WTC11 (cell line): ENCODE results near the gene BCL11A. TPM values are rescaled to one million over a fixed set of nuclear protein-coding genes. Genes with fewer than 3 reads are reported as not detected.

ENCODE experiments used
- ATAC-seq: fragments of 200-7000 bp; cut with Tn5 transposase; 2 replicates; pipeline ENCODE4 v1.10.0; 2021; ENCODE audit warnings: mild to moderate bottlenecking, moderate library complexity
- CTCF ChIA-PET: fragments of 300-600 bp; sonication (Branson Sonifier 250); formaldehyde crosslinking; loops from one replicate; lab custom pipeline; 2021; ENCODE audit warnings: antibody characterized with exemption; lab: Charles Lee
- POLR2A ChIA-PET: fragments of 350-600 bp; sonication (Branson Sonifier 250); formaldehyde crosslinking; loops from one replicate; lab custom pipeline; 2021; ENCODE audit warnings: antibody characterized with exemption; lab: Charles Lee
- DNase-seq: peaks from one replicate; pipeline ENCODE4 v3.0.0; 2021; ENCODE audit warnings: low spot score
- H3K27ac Mint-ChIP-seq: 2 replicates; pipeline ENCODE4 v1.8.0; 2021; ENCODE audit warnings: mixed read lengths
- H3K27me3 Mint-ChIP-seq: 2 replicates; pipeline ENCODE4 v1.8.0; 2021; ENCODE audit warnings: low read depth, mild to moderate bottlenecking, moderate library complexity, mixed read lengths
- H3K36me3 Mint-ChIP-seq: 2 replicates; pipeline ENCODE4 v1.8.0; 2021; ENCODE audit warnings: mixed read lengths
- H3K4me1 Mint-ChIP-seq: 2 replicates; pipeline ENCODE4 v1.8.0; 2022; ENCODE audit warnings: mixed read lengths
- H3K4me3 Mint-ChIP-seq: 2 replicates; pipeline ENCODE4 v1.8.0; 2021; ENCODE audit warnings: mild to moderate bottlenecking, moderate library complexity, mixed read lengths
- H3K9me3 Mint-ChIP-seq: 2 replicates; pipeline ENCODE4 v1.8.0; 2021; ENCODE audit warnings: mixed read lengths
- ATF1 ChIP-seq: sonication (generic); formaldehyde crosslinking; IDR thresholded peaks from 2 replicates; pipeline ENCODE4 v1.8.1; 2023; ENCODE audit warnings: mild to moderate bottlenecking, moderate library complexity, missing genetic modification reagents
- CBFB ChIP-seq: sonication (generic); formaldehyde crosslinking; IDR thresholded peaks from 2 replicates; pipeline ENCODE4 v1.8.1; 2022; ENCODE audit warnings: mild to moderate bottlenecking, low read depth, missing genetic modification reagents
- CREM ChIP-seq: sonication (generic); formaldehyde crosslinking; IDR thresholded peaks from 2 replicates; pipeline ENCODE4 v1.8.1; 2022; ENCODE audit warnings: mild to moderate bottlenecking, missing genetic modification reagents, moderate library complexity
- E2F4 ChIP-seq: sonication (generic); formaldehyde crosslinking; IDR thresholded peaks from 2 replicates; pipeline ENCODE4 v1.8.1; 2022; ENCODE audit warnings: low read depth, mild to moderate bottlenecking, moderate library complexity, missing genetic modification reagents, borderline replicate concordance
- ESRRA ChIP-seq: sonication (generic); formaldehyde crosslinking; IDR thresholded peaks from 2 replicates; pipeline ENCODE4 v1.8.1; 2022; ENCODE audit warnings: mild to moderate bottlenecking, missing genetic modification reagents, borderline replicate concordance
- GABPB1 ChIP-seq: sonication (generic); formaldehyde crosslinking; IDR thresholded peaks from 2 replicates; pipeline ENCODE4 v1.8.1; 2023; ENCODE audit warnings: mild to moderate bottlenecking, missing genetic modification reagents
- HMGA2 ChIP-seq: fragments of 250-450 bp; sonication (Bioruptor Pico); IDR thresholded peaks from 2 replicates; pipeline ENCODE4 v1.4.0; 2021; ENCODE audit warnings: mild to moderate bottlenecking, moderate library complexity
- MLX ChIP-seq: sonication (generic); formaldehyde crosslinking; IDR thresholded peaks from 2 replicates; pipeline ENCODE4 v1.8.1; 2023; ENCODE audit warnings: mild to moderate bottlenecking, missing genetic modification reagents, moderate library complexity
- NFYB ChIP-seq: sonication (generic); formaldehyde crosslinking; conservative IDR thresholded peaks from 2 replicates; pipeline ENCODE4 v1.8.0; 2022; ENCODE audit warnings: low read depth, missing genetic modification reagents
- NR1H2 ChIP-seq: sonication (generic); formaldehyde crosslinking; IDR thresholded peaks from 2 replicates; pipeline ENCODE4 v1.9.0; 2021; ENCODE audit warnings: mild to moderate bottlenecking, moderate library complexity, missing genetic modification reagents
- PRDM15 ChIP-seq: sonication (generic); formaldehyde crosslinking; IDR thresholded peaks from 2 replicates; pipeline ENCODE4 v1.8.0; 2022; ENCODE audit warnings: missing genetic modification reagents
- RORB ChIP-seq: fragments of 250-450 bp; sonication (Bioruptor Pico); IDR thresholded peaks from 2 replicates; pipeline ENCODE4 v1.9.0; 2021; ENCODE audit warnings: mild to moderate bottlenecking
- USF1 ChIP-seq: sonication (generic); formaldehyde crosslinking; IDR thresholded peaks from 2 replicates; pipeline ENCODE4 v1.8.0; 2022; ENCODE audit warnings: mild to moderate bottlenecking, missing genetic modification reagents
- USF2 ChIP-seq: sonication (generic); formaldehyde crosslinking; IDR thresholded peaks from 2 replicates; pipeline ENCODE4 v1.8.1; 2023; ENCODE audit warnings: mild to moderate bottlenecking, missing genetic modification reagents, moderate library complexity
- ZMAT4 ChIP-seq: fragments of 250-450 bp; sonication (Bioruptor Pico); IDR thresholded peaks from 2 replicates; pipeline ENCODE4 v1.9.0; 2021; ENCODE audit warnings: mild to moderate bottlenecking
- ZNF425 ChIP-seq: fragments of 250-450 bp; sonication (Bioruptor Pico); conservative IDR thresholded peaks from 2 replicates; pipeline ENCODE4 v1.9.0; 2021; ENCODE audit warnings: mild to moderate bottlenecking
- total RNA-seq: library from RNA; stranded (reverse); gene quantifications from 3 replicates; pipeline ENCODE4 v1.2.3, GENCODE V29; 2021
- TF ChIP-seq, protein P1 (sequence below): sonication (generic); formaldehyde crosslinking; conservative IDR thresholded peaks from 2 replicates; pipeline ENCODE4 v1.8.1; 2022; ENCODE audit warnings: mild to moderate bottlenecking, missing genetic modification reagents
- TF ChIP-seq, protein P2 (sequence below): sonication (generic); formaldehyde crosslinking; IDR thresholded peaks from 2 replicates; pipeline ENCODE4 v1.8.1; 2023; ENCODE audit warnings: mild to moderate bottlenecking, missing genetic modification reagents
- TF ChIP-seq, protein P3 (sequence below): sonication (generic); formaldehyde crosslinking; IDR thresholded peaks from 2 replicates; pipeline ENCODE4 v1.8.1; 2022; ENCODE audit warnings: low read depth, missing genetic modification reagents, borderline replicate concordance

The BCL11A gene
- total RNA-seq, 1 experiment from 2014 or later: 53.2 TPM

DNA sequence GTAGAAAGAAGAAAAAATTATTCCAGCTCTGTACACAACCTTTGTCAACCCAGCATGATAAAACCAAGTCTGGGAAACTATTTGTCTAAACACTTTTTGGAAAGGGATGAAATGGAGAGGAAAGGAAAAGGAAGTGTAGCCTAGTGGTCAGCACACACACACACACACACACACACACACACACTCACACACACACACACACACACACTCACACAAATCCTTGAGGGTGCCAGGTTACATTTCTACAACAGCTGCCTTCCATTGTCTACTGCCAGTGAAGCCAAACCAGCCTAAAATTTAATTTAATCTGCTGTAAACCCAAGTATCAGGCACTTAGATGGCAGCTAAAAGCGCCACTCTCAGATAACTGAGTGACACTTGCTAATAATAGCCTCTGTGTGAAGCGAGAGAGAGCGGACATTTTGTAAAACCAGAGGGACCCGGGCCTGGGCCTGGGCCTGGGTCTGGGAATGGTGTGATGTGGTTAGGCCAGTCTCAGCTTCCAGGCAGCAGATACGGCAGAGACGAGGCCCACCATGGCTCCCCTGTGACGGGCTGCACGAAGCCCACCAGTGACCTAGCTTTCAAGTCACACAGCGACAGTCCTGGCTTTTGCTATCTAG is 32.4 kb downstream of the BCL11A start:
- Mint-ChIP-seq H3K27me3 (no peaks in the 10 kb centered on the region), H3K4me3 (peak overlapping the region; percentile 45), H3K9me3 (no peaks in the 10 kb centered on the region), H3K36me3 (peaks cover 12% of the 10 kb centered on the region), H3K4me1 (peaks cover 96% of the 10 kb centered on the region), H3K27ac (peak overlapping the region; percentile 92)
- ATAC-seq (peak; percentile 46), DNase-seq (no peak)
- no peak for TF ChIP-seq NR1H2 (CRISPR knock-in tag)
- TF ChIP-seq, protein P1, sequence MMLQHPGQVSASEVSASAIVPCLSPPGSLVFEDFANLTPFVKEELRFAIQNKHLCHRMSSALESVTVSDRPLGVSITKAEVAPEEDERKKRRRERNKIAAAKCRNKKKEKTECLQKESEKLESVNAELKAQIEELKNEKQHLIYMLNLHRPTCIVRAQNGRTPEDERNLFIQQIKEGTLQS (CRISPR knock-in tag): no peak
- TF ChIP-seq CREM (CRISPR knock-in tag): no peak
- no peak for TF ChIP-seq ATF1 (CRISPR knock-in tag)
- no peak for TF ChIP-seq RORB (CRISPR knock-in tag)
- no peak for TF ChIP-seq CBFB (CRISPR knock-in tag)
- TF ChIP-seq E2F4: no peak
- TF ChIP-seq USF2 (CRISPR knock-in tag): no peak
- TF ChIP-seq MLX (CRISPR knock-in tag): no peak
- no peak for TF ChIP-seq ESRRA (CRISPR knock-in tag)
- ChIA-PET CTCF (interaction anchor here (0.7 to 1.7 kb wide), 5 partner anchors 13 to 61 kb away, joined by 3 to 9 read pairs (median 4); no protein-coding TSS in a partner anchor), POLR2A (no interaction called here)

DNA sequence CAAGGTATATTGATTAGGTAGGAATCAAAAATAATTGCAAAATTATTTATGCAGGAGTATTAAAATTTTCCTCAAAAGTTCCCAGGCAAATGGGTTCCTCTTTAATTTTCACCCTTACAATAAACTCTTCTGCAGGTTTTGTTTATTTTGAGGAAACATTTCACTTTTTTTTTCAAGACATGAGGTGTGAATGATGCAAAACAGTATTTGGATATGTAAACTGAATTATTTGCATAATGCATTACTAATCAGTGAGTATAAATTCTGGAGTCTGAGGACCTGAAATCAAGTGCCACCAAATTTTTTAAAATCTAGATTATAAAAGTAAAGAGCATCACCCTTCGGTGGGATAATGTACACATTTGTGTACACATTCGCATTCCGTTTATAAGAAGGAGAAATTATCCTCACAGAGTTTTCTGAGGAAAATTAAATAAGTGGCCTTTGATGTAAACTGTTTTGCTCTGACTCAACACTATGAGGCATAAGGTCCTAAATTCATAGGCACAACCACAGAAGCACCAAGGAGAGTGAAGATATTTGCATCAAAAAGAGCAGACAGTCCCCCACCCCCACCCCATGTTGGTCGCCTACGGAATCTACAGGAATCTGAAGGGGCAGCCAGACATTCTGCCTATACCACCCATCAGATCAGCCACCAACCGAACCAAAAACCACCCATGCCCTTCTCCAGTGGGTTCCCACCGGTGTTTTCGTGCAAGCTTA is 33.1 kb downstream of the BCL11A start:
- peaks cover 96% of the 10 kb centered on the region for H3K4me1 Mint-ChIP-seq
- no peaks in the 10 kb centered on the region for H3K27me3 Mint-ChIP-seq
- ATAC-seq (peak; percentile 76), DNase-seq (no peak)
- peak overlapping the region; percentile 45 for H3K4me3 Mint-ChIP-seq
- H3K36me3 Mint-ChIP-seq: peaks cover 12% of the 10 kb centered on the region
- H3K27ac Mint-ChIP-seq: peak overlapping the region; percentile 92
- ChIA-PET CTCF (interaction anchor here (1.4 kb wide), 1 partner anchor 62 kb away, joined by 8 read pairs; no protein-coding TSS in a partner anchor), POLR2A (no interaction called here)
- H3K9me3 Mint-ChIP-seq: no peaks in the 10 kb centered on the region
- TF ChIP-seq PRDM15 (CRISPR knock-in tag) (no peak), NFYB (no peak), HMGA2 (CRISPR knock-in tag) (no peak), USF1 (CRISPR knock-in tag) (no peak), ZMAT4 (no peak), GABPB1 (CRISPR knock-in tag) (no peak), ZNF425 (CRISPR knock-in tag) (no peak)
- TF ChIP-seq, protein P2, sequence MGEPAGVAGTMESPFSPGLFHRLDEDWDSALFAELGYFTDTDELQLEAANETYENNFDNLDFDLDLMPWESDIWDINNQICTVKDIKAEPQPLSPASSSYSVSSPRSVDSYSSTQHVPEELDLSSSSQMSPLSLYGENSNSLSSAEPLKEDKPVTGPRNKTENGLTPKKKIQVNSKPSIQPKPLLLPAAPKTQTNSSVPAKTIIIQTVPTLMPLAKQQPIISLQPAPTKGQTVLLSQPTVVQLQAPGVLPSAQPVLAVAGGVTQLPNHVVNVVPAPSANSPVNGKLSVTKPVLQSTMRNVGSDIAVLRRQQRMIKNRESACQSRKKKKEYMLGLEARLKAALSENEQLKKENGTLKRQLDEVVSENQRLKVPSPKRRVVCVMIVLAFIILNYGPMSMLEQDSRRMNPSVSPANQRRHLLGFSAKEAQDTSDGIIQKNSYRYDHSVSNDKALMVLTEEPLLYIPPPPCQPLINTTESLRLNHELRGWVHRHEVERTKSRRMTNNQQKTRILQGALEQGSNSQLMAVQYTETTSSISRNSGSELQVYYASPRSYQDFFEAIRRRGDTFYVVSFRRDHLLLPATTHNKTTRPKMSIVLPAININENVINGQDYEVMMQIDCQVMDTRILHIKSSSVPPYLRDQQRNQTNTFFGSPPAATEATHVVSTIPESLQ: no peak
- TF ChIP-seq, protein P3, sequence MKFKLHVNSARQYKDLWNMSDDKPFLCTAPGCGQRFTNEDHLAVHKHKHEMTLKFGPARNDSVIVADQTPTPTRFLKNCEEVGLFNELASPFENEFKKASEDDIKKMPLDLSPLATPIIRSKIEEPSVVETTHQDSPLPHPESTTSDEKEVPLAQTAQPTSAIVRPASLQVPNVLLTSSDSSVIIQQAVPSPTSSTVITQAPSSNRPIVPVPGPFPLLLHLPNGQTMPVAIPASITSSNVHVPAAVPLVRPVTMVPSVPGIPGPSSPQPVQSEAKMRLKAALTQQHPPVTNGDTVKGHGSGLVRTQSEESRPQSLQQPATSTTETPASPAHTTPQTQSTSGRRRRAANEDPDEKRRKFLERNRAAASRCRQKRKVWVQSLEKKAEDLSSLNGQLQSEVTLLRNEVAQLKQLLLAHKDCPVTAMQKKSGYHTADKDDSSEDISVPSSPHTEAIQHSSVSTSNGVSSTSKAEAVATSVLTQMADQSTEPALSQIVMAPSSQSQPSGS (CRISPR knock-in tag): no peak
